GM12801 (cell line): ENCODE measurements around the gene ASNSD1.

Experiments
- CTCF ChIP-seq: IDR thresholded peaks from one replicate; pipeline ENCODE4 v1.5.1; 2011; ENCODE audit warnings: control low read depth; ENCODE audit not compliant: insufficient read length; ENCODE audit errors: extremely low read depth

Gene ASNSD1

GRCh38 chr2:189635353-189635752 is 25.9 kb upstream of the ASNSD1 start:
- no peak for TF ChIP-seq CTCF

GRCh38 chr2:189638301-189639006 is 22.8 kb upstream of the ASNSD1 start:
- TF ChIP-seq CTCF, result no peak

- TF ChIP-seq CTCF, result no peak
Observed at GRCh38 chr2:189639007-189639609, 22.2 kb upstream of the ASNSD1 start.

GRCh38 chr2:189641002-189641401 is 20.3 kb upstream of the ASNSD1 start:
- no peak for TF ChIP-seq CTCF

GRCh38 chr2:189641590-189641989 is 19.7 kb upstream of the ASNSD1 start:
- no peak for TF ChIP-seq CTCF

- TF ChIP-seq CTCF, result no peak
Observed at GRCh38 chr2:189646521-189646920, 14.7 kb upstream of the ASNSD1 start.

GRCh38 chr2:189648846-189649509 is 12.3 kb upstream of the ASNSD1 start:
- TF ChIP-seq CTCF, result no peak
